Measurements from ENCODE around the gene ALDOA. TPM values are rescaled to one million over a fixed set of nuclear protein-coding genes. Genes with fewer than 3 reads are reported as not detected.
"Not testable (repeated sequence)": the region's sequence is repeated elsewhere in the genome, so short reads cannot be mapped to it uniquely, and the experiment has no call there.

ALDOA gene
- polyA plus RNA-seq, 1 experiment: 631 TPM

DNA sequence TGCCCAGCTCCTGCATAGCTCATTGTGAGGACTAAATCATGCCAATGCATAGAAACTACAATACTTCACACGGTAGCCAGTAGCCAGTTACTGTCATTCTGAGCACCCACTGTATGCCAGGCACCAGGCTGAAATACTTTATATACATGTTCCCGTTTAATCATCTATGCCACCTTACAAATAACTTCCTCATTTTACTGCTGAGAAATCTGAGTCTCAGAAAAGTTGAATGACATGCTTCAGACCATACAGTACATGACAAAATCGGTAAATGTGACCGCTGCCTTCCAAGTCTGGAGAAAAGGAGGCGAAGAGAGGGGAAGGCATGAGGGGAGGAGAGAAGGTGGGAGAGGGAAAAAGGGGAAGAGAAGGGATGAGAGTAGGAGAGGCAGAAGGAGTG, 25.3 kb upstream of the ALDOA start:
- ChIA-PET CTCF (interaction anchor here (0.6 to 5.2 kb wide), 2 partner anchors 8 to 341 kb away, joined by 3 to 26 read pairs; partner anchors contain the start of gene TLCD3B), POLR2A (no interaction called here)
- TF ChIP-seq, protein P1, sequence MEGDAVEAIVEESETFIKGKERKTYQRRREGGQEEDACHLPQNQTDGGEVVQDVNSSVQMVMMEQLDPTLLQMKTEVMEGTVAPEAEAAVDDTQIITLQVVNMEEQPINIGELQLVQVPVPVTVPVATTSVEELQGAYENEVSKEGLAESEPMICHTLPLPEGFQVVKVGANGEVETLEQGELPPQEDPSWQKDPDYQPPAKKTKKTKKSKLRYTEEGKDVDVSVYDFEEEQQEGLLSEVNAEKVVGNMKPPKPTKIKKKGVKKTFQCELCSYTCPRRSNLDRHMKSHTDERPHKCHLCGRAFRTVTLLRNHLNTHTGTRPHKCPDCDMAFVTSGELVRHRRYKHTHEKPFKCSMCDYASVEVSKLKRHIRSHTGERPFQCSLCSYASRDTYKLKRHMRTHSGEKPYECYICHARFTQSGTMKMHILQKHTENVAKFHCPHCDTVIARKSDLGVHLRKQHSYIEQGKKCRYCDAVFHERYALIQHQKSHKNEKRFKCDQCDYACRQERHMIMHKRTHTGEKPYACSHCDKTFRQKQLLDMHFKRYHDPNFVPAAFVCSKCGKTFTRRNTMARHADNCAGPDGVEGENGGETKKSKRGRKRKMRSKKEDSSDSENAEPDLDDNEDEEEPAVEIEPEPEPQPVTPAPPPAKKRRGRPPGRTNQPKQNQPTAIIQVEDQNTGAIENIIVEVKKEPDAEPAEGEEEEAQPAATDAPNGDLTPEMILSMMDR (IDR thresholded peaks at IDR 0.05; ENCODE audit: low read depth, low read length): no peak

DNA sequence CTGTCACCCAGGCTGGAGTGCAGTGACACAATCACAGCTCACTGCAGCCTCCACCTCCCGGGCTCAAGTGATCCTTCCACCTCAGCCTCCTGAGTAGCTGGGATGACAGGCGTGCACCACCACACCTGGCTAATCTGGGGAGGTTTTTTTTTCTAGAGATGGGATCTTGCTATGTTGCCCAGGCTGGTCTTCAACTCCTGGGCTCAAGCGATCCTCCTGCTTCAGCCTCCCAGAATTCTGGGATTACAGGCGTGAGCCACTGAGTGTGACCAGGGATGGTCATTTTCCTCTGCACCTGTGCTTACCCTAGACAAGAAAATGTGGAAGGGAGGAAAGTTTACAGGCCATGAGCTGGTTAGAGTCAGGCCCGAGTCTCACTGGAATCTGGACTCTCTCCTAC, 24.9 kb upstream of the ALDOA start:
- POLR2A ChIA-PET; H3K27me3 ChIP-seq (ENCODE audit: control insufficient read depth, insufficient read depth, low read length); H3K9me3 ChIP-seq (ENCODE audit: control insufficient read depth, insufficient read depth, low read length); DNase-seq (ENCODE audit: low read depth, low spot score); H3K27ac ChIP-seq (ENCODE audit: low read depth, low read length); H3K4me3 ChIP-seq (ENCODE audit: low read depth, low read length): not testable (repeated sequence)
- CTCF ChIA-PET: interaction anchor here (1.4 to 5.2 kb wide), 3 partner anchors 9 to 52 kb away, joined by 3 to 26 read pairs (median 5); partner anchors contain the start of gene TLCD3B

More for the DNA sequence above, 25.3 kb upstream of the ALDOA start:
- H3K27ac ChIP-seq (ENCODE audit: low read depth, low read length): no peak overlapping the region
- no peaks in the 10 kb centered on the region for H3K9me3 ChIP-seq (ENCODE audit: control insufficient read depth, insufficient read depth, low read length)
- peaks cover 5% of the 10 kb centered on the region for H3K27me3 ChIP-seq (ENCODE audit: control insufficient read depth, insufficient read depth, low read length)
- no peak overlapping the region for H3K4me3 ChIP-seq (ENCODE audit: low read depth, low read length)
- DNase-seq (ENCODE audit: low read depth, low spot score): no peak

DNA sequence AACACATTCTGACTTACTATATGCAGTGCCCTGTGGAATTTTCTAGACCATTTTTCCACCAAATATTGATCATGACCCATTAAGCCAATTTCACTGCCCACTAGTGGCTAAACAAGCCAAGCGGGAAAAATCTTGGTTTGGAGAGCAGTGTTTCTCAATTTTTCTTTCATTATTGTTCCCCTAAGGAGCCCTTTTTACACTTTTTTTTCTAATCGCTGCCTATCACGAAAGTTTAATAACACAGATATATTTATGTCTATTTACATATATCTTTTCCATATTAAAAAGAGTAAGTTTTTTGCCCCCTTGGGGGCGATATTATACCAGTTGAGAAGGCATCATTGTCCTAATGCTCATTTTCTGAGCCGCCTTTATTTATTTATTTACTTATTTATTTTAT, 23.7 kb upstream of the ALDOA start:
- POLR2A ChIA-PET: interaction anchor here (1.1 kb wide), 1 partner anchor 50 kb away, joined by 3 read pairs; the partner anchor contains the start of gene TBX6
- DNase-seq (ENCODE audit: low read depth, low spot score): no peak
- H3K9me3 ChIP-seq (ENCODE audit: control insufficient read depth, insufficient read depth, low read length): no peaks in the 10 kb centered on the region

DNA sequence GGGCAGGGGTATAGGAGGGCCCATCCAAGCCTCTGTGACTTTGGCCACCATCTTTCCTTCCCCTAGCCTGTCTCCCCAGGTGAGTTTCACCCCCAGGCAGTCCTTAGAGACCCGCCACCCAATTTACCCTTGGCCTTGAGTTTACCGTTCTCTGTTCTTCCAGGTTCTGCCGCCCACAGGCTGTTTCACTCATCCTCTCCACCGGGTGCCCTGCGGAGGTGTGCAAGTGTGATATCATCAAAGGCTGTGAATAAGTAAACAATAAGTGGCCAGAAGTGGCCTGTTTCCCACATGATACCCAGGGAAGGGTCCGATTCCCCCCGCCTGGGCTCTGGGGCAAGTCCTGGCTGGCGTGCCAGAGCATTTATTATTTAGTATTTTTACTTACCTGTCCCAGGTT, 19.4 kb upstream of the ALDOA start:
- ChIA-PET CTCF (no interaction called here), POLR2A (no interaction called here)
- Histone ChIP-seq H3K27me3 (ENCODE audit: control insufficient read depth, insufficient read depth, low read length) (no peaks in the 10 kb centered on the region), H3K27ac (ENCODE audit: low read depth, low read length) (no peak overlapping the region), H3K9me3 (ENCODE audit: control insufficient read depth, insufficient read depth, low read length) (no peaks in the 10 kb centered on the region), H3K4me3 (ENCODE audit: low read depth, low read length) (no peak overlapping the region)
- TF ChIP-seq, protein P1 (IDR thresholded peaks at IDR 0.05; ENCODE audit: low read depth, low read length): no peak
- no peak for DNase-seq (ENCODE audit: low read depth, low spot score)

More for the DNA sequence above, 23.7 kb upstream of the ALDOA start:
- TF ChIP-seq, protein P1 (IDR thresholded peaks at IDR 0.05; ENCODE audit: low read depth, low read length): peak; percentile 49
- Histone ChIP-seq H3K27me3 (ENCODE audit: control insufficient read depth, insufficient read depth, low read length) (peaks cover 3% of the 10 kb centered on the region), H3K4me3 (ENCODE audit: low read depth, low read length) (no peak overlapping the region), H3K27ac (ENCODE audit: low read depth, low read length) (no peak overlapping the region)
- CTCF ChIA-PET: interaction anchor here (0.7 to 5.2 kb wide), 4 partner anchors 10 to 493 kb away, joined by 3 to 26 read pairs (median 4); partner anchors contain the start of genes TLCD3B and ZNF747

DNA sequence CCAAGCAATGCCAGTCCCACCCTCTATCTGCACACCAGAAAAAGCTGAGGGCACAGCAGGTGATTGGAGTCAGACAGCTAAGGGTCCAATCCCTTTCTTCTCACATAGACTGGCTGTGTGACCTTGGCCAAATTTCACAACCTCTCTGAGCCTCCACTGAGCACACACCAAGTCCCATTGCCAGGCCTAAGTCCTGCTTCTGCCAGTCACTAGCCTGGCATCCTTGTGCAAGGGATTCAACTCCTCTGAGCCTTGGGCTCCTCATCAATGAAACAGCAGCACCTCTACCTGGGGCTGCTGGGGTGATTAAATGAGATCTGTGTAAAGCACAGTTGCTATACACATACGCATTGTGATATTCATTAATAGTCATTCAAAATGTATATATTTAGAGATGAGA, 19.0 kb upstream of the ALDOA start:
- Histone ChIP-seq H3K4me3 (ENCODE audit: low read depth, low read length) (no peak overlapping the region), H3K9me3 (ENCODE audit: control insufficient read depth, insufficient read depth, low read length) (no peaks in the 10 kb centered on the region), H3K27ac (ENCODE audit: low read depth, low read length) (no peak overlapping the region), H3K27me3 (ENCODE audit: control insufficient read depth, insufficient read depth, low read length) (no peaks in the 10 kb centered on the region)
- no peak for DNase-seq (ENCODE audit: low read depth, low spot score)
- TF ChIP-seq, protein P1 (IDR thresholded peaks at IDR 0.05; ENCODE audit: low read depth, low read length): no peak
- ChIA-PET POLR2A (no interaction called here), CTCF (no interaction called here)

Data from AG04450 (cell line).